Stimulated activated naive CD4-positive, alpha-beta T cell (primary cell): ENCODE data around the gene CATSPERE.

ENCODE experiments used
- DNase-seq, 6 experiments: peaks; one replicate each; lab custom pipeline; 2025; lab: John Stamatoyannopoulos, UW

Gene CATSPERE

DNA sequence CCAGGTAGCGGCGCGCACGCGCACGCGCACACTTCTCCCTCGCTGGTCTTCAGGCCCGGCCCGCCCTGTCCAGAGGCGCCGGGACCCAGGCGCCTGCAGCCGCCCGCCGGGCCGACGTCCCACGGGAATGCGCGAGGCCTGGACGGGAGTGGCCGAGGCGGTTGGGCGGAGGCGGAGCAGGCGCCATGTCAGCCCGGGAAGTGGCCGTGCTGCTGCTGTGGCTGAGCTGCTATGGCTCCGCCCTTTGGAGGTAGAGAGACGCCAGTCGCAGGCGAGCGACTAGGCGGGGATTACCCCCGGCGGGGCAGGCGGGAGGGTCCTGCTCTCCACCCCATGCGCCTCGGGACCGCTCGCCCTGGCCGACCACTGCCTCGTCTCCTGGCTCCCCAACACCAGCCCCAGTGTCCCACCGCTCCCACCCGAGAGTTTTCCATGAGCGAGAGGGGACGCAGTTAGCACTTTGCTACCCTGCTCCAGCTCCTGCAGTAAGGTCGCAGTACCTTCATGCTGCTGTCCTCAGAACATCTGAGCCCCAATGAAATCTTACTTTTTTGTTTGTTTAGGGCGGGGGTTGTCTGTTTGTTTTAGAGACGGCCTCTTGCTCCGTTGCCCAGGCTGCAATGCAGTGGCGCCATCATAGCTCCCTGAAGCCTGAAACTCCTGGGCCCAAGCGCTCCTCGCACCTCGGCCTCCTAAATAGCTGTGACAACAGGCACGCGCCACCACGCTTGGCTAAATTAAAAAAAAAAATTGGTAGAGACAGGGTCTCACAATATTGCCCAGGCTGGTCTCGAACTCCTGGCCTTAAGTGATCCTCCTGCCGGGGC is at the start of gene CATSPERE:
TSS of gene CATSPERE (plus strand) at position 29 of the 827 bp plus-strand sequence. CDS start at position 186, 157 bp downstream.
- peak; percentile 55 to 90 (median 67) for DNase-seq

DNA sequence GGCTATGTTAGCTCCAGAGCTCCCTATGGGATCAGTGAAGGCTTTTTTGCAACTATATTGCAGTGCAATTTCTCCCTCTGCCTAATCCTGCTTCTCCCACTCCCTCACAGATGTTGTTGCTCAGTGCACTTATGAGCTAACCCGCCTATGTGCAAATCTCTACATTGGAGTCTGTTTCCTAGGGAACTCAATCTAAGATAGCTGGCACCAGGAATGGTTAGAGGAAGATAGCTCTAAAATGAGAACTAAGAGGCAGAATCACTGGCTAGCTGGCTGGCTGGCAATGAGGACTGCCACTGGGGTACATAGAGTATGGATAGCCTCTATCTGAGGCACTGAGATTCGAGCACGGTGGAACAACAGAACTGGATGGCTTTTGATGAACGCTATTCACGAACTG is 48.9 kb upstream of the CATSPERE start:
- DNase-seq = no peak

- no peak for DNase-seq
These were observed 47.3 kb upstream of the CATSPERE start for GRCh38 chr1:244413736-244414135.

- DNase-seq = no peak
These were observed 46.5 kb upstream of the CATSPERE start for GRCh38 chr1:244414543-244414942.

- no peak for DNase-seq
These were observed 42.0 kb upstream of the CATSPERE start for GRCh38 chr1:244419024-244419423.

DNA sequence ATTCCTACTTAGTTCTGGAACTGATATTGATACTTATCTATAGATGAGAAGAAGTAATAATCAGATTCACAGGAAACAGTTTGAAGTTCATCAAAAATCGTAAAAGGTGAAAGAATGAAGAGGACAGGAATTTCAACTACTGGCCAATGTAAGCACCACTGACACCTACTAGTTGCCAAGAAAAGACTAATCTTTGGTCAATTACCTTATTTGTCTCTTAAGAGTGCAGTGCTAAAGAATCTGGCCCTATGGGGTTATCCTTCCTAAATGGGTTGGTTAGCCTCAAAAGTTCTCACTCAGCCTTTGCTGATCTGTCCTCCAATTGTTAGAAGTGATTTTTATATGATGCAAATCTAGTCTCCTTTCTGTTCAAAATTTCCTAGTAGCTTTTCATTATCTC is 38.9 kb upstream of the CATSPERE start:
- DNase-seq = no peak

DNA sequence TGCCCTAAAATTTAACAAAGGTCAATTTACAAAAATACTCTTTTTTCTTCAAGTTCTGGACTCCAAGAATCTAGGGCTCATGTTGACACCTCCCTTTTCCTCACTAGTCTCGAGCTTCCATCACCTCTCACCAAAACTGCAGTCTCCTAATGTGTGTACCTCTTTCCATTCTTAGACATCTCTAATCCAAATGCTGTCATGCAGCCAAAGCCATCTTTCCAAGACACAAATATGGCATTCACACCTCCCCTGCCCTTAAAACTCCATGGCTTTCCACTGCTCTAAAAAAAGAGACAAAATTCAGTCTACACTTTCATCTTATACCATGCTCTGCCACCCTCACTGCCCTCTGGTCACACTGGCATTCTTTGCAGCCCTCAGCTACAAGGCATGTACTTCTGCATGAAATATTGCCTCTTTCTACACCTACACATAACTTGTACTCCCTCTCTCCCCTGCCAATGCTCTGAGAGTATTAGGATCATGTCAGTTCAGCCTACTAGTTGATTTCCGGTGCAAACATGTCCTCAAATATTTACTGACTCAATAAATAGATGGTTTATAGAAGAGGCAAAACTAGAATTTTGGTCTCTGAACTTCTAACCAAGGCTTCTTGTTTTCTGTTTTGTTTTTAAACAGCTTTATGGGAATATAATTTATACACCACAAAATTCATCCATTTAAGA is 36.3 kb upstream of the CATSPERE start:
- DNase-seq = no peak

GRCh38 chr1:244427647-244428046 is 33.4 kb upstream of the CATSPERE start:
- DNase-seq = no peak

- DNase-seq = no peak
These were observed 31.3 kb upstream of the CATSPERE start for GRCh38 chr1:244429818-244430217.

- no peak for DNase-seq
These were observed 29.9 kb upstream of the CATSPERE start for GRCh38 chr1:244431166-244431565.

DNA sequence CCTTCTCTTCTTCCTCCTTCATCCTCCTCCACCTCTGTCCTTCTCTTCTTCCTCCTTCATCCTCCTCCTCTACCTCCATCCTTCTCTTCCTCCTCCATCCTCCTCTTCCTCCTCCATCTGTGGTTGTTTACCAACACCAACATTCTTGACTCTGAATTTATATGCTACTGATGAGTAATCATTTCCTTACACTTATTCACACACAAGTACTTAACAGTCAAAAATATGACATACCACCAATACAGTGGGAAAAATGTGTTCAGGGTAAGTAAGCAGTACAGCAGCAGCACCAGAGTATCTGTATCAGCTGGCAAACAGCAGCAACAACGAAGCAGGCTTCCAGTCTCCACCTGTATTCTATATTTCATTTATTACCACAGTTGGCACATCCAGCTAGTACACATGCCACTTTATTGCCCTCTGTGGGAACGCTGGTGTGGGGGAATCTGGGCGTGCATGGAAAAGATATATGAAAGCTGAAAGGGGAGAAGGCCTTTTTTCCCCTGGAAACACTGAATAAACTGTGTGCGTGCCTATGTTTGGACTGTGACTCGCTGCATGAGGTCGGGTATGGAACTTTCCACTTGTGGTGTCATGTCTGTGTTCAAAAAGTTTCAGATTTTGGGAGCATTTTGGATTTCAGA is 25.4 kb upstream of the CATSPERE start:
- DNase-seq = no peak

DNA sequence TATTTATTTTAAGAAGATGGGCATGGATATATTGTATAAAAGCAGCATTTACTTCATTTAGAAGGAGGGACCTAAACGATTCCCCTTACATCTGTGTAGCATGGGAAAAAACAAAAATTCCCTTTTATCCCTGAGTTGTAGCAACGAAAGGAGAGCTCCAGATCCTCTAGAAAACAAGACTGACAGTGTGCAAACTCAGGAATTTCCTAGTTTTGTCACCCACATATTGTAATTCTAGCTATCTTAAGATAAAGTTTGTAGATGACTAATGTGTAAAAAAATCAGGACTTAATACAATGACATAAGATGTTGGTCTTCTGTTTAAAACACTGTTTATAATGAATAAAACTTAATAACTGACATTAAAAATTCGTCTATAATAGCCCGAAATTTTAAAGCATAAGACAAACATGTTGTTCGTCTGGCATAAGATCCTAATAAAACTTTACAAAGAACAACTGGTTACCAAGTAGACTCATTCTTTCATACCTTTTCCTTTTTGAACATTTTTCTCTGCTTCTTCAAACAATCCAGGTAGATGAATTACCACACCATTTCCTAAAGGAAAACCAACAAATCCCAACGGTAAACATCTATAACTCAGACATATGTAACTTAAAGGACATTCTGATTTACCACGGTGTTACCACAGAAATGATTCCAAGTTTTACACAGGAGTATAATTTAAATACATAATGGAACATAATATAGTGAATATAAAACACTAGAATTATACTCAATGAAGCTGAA is 24.6 kb upstream of the CATSPERE start:
- DNase-seq = no peak

GRCh38 chr1:244437086-244437468 is 24.0 kb upstream of the CATSPERE start:
- no peak for DNase-seq

DNA sequence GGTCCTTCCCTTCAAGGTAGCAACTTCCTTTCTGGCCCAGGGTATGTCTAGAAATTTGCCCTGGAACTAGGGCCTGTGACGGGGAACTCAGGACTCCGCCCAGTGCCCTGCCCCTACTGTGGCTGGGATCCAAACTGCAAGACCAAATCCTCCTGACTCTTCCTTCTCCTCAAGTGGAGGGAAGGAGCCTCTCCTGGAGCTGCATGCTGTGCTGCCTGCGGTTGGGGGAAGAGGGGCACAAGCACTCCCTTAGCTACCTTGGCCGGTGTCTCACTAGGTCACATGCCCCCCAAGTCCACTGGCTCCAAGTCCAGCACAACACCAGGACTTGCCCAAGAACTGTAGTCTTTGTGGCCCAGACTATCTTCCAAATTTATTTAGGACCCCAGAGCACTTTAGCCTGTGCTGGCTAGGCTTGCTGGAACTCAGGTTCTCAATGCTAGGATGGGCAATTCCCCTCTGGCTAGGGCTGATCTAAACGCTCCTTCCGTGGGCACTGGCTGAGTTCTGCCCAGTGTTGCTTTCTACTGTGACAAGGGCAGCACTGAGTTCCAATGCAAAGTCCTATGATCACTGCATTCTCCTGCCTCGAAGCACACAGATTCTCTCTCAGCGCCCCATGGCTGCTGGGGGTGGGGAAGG is 21.6 kb upstream of the CATSPERE start:
- no peak for DNase-seq

DNA sequence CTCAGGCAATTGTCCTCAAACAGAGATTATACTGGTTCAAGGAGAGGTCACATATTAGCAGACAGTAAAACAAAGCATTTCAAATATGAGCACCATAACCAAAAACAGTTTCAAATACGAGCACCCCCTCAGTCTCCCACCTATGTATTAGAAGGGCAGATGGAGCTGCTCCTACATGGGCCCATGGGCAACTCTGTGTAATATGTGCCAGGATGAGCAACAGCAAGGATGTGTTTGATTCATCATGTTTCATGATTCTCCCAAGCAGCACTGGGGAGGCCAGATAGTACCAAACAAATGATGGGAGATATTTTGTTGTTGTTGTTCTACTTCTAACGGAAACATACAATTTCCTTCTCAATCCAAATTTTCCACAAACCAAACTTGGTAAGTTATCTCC is 18.2 kb upstream of the CATSPERE start:
- DNase-seq = no peak

DNA sequence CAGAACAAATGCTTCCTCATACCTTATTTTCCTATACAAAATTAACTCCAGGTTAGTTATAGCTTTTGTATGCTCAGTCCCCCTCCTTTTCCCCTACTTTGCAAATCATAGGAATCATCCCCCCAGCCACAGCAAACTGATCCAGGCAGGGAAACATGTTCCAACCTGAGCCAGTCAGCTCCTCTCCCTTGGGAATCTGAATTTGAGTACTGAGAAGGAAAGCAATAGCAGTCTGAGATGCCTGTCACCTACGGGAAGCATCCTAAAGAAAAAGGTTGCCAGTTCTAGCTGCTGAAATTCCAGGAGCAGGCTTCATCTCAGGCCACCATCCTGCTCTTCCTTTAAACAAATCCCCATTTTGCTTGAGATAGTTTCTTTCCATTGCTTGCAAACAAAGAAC is 16.2 kb upstream of the CATSPERE start:
- DNase-seq = no peak

DNA sequence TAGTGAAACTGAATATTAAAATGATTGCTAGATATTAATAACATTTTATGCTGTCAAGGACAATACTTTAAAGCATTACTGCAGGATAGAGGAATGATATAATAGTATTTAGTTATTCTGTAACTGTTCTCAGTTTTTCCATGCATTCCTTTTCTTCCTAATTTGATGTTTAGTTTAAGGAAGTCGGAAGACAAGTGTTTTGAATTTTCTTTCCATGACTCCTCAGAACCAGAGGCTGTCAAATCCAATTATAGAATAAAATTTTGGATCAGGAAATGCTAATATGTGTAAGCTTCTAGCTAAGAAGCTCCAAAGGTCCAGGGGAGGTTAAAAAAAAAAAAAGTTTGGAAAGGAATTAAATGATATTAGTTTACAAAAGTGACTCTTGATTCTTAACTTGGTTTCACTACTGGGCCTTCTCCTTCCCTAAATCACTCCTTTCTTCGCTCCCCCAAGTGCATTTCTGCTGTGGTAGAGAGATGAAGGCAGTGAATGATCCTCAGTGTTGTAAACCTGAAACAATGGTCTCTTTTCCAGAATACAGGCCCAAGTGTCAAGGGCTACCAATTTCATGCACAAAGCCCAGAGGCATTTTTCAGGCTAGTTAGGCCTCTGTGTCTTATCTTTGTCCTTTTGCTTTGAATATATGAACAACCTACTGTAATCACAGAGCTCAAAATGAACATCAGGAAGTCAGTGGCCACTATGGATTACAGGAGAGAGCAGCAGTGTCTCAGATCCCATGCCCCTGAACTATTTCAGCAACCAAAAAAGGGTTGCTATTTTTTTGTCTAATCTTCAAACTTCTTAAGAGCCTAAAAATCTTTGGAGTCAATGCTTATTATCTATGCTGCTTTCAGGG is 15.5 kb upstream of the CATSPERE start:
- no peak for DNase-seq

DNA sequence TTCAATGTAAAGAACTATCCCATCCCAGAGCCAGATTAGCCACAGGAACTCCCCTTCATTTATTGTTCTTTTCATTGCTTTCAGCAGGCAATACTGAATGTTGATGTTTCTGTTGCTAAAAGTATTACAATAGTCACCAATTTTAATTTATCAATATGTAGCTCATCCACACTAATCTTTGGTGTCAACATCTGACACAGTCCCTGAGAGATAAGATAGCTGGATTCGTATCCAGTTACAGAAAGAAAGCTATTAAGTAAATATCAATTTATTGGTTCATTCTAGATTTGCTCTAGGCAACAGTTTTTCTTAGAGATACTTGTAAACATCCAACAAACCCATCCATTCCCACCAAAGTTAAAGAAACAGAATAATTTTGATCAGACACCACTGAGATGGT is 14.0 kb upstream of the CATSPERE start:
- DNase-seq = no peak

- no peak for DNase-seq
These were observed 13.5 kb upstream of the CATSPERE start for GRCh38 chr1:244447552-244447951.

GRCh38 chr1:244448279-244449036 is 12.6 kb upstream of the CATSPERE start:
- no peak for DNase-seq
